K562 (cell line): ENCODE measurements around the gene LAMTOR1. TPM values are rescaled to one million over a fixed set of nuclear protein-coding genes. Genes with fewer than 3 reads are reported as not detected.

ENCODE experiments used
- ATAC-seq: fragments of 200-7000 bp; cut with Tn5 transposase; 3 replicates; pipeline ENCODE4 v1.9.1; 2020; ENCODE audit warnings: moderate library complexity
- BruUV-seq: library from RNA; stranded (reverse); fragments of 400-500 nt; replicated peaks from 2 replicates; lab custom pipeline; 2021; lab: Mats Ljungman, UMichigan
- CTCF ChIA-PET: fragments of 300-600 bp; formaldehyde crosslinking; extraction: SDS; loops from one replicate; lab custom pipeline; 2021; ENCODE audit warnings: low intra/inter-chr PET ratio; lab: Yijun Ruan, JAX
- POLR2A ChIA-PET: fragments of 300-600, 350-650 bp; sonication (Branson Sonifier 250); formaldehyde crosslinking; extraction: SDS; loops from one replicate; lab custom pipeline; 2021; ENCODE audit warnings: antibody characterized with exemption, inconsistent platforms; lab: Yijun Ruan, JAX
- DNase-seq, 4 experiments: peaks; one replicate each; pipeline versions ENCODE4 v3.0.0 to v3.0.0-alpha.2; 2011 to 2018; ENCODE audit warnings: low spot score in 3 of 4, mixed read lengths in 3 of 4; ENCODE audit errors: extremely low read depth in 1 of 4
- FAIRE-seq: peaks from 2 replicates; lab custom pipeline; 2011; peaks lifted over from hg19 to GRCh38; lab: Jason Lieb, UNC
- H2AFZ ChIP-seq: 2 replicates; pipeline ENCODE4 v1.6.0; 2011; ENCODE audit warnings: low read depth, low read length, control low read depth, inconsistent platforms
- H3K27ac ChIP-seq: fragments of 200-600 bp; 3 replicates; pipeline ENCODE4 v1.8.0; 2011; ENCODE audit warnings: low read depth, mild to moderate bottlenecking, control low read depth, inconsistent platforms, low read length, moderate library complexity, mixed read lengths; ENCODE audit errors: extremely low read depth
- H3K27me3 ChIP-seq, 2 experiments: fragments of 300-600 bp in 1 of 2; 2 replicates in 1 of 2; 3 replicates in 1 of 2; pipeline versions ENCODE4 v1.6.0 to v1.8.0; 2011; ENCODE audit warnings: inconsistent platforms in 2 of 2, low read length in 2 of 2, mild to moderate bottlenecking in 1 of 2, mixed read lengths in 1 of 2, moderate library complexity in 1 of 2; ENCODE audit not compliant: control insufficient read depth in 2 of 2, insufficient read depth in 2 of 2
- H3K36me3 ChIP-seq: fragments of 300-600 bp; 3 replicates; pipeline ENCODE4 v1.8.0; 2011; ENCODE audit warnings: mild to moderate bottlenecking, low read length, inconsistent platforms; ENCODE audit not compliant: control insufficient read depth, insufficient read depth
- H3K4me1 ChIP-seq, 2 experiments: fragments of 200-600 bp in 1 of 2; replicated peaks in 1 of 2; 2 replicates in 1 of 2; 3 replicates in 1 of 2; pipeline versions ENCODE4 v1.5.1 to v1.8.0; 2011; ENCODE audit warnings: inconsistent platforms in 2 of 2, low read length in 2 of 2, mild to moderate bottlenecking in 1 of 2, mixed read lengths in 1 of 2, moderate library complexity in 1 of 2; ENCODE audit not compliant: control insufficient read depth in 2 of 2, insufficient read depth in 2 of 2
- H3K4me2 ChIP-seq: 2 replicates; pipeline ENCODE4 v1.6.1; 2011; ENCODE audit warnings: low read length, control low read depth, inconsistent platforms, mixed read lengths; ENCODE audit not compliant: insufficient read depth
- H3K4me3 ChIP-seq: fragments of 200-600 bp; sonication (generic), shearing (Covaris generic); 2 replicates; pipeline ENCODE4 v1.5.1; 2016; ENCODE audit warnings: control low read depth, inconsistent platforms
- H3K79me2 ChIP-seq: fragments of 200-600 bp; 3 replicates; pipeline ENCODE4 v1.8.0; 2011; ENCODE audit warnings: low read length, inconsistent platforms; ENCODE audit not compliant: control insufficient read depth, insufficient read depth
- H3K9ac ChIP-seq, 2 experiments: 2 replicates each; pipeline versions ENCODE4 v1.6.0 to v1.6.1; 2011; ENCODE audit warnings: low read depth in 2 of 2, low read length in 2 of 2, control low read depth in 1 of 2, inconsistent platforms in 1 of 2, mild to moderate bottlenecking in 1 of 2, mixed read lengths in 1 of 2; ENCODE audit not compliant: insufficient read depth in 1 of 2
- H3K9me1 ChIP-seq: one replicate; pipeline ENCODE4 v1.6.0; 2011; ENCODE audit warnings: inconsistent platforms, mild to moderate bottlenecking, low read length, moderate library complexity; ENCODE audit not compliant: control insufficient read depth, insufficient read depth
- H3K9me3 ChIP-seq: replicated peaks from 2 replicates; pipeline ENCODE4 v1.5.1; 2011; ENCODE audit warnings: low read depth, low read length, inconsistent platforms; ENCODE audit not compliant: control insufficient read depth, insufficient read depth
- H4K20me1 ChIP-seq: replicated peaks from 2 replicates; pipeline ENCODE4 v1.6.1; 2011; ENCODE audit warnings: low read length, inconsistent platforms, mixed read lengths; ENCODE audit not compliant: control insufficient read depth, insufficient read depth
- ARNT ChIP-seq, 2 experiments: fragments of 450-650 bp; IDR thresholded peaks; 2 replicates each; pipeline ENCODE4 v1.6.1; 2016; ENCODE audit warnings: mild to moderate bottlenecking in 1 of 2
- FOXK2 ChIP-seq, 2 experiments: fragments of 450-650 bp; IDR thresholded peaks in 1 of 2; conservative IDR thresholded peaks in 1 of 2; 2 replicates each; pipeline ENCODE4 v1.6.1; 2016; ENCODE audit warnings: low read depth in 2 of 2, mild to moderate bottlenecking in 1 of 2
- KDM1A ChIP-seq, 2 experiments: fragments of 450-650 bp; IDR thresholded peaks; 2 replicates each; pipeline ENCODE4 v1.6.1; 2016; ENCODE audit warnings: mild to moderate bottlenecking in 2 of 2
- MEF2A ChIP-seq: IDR thresholded peaks from 2 replicates; pipeline ENCODE4 v1.6.1; 2011; ENCODE audit warnings: low read depth, mild to moderate bottlenecking, low read length, moderate library complexity; ENCODE audit not compliant: control insufficient read depth
- RBM15 ChIP-seq: fragments of 200-400 bp; formaldehyde crosslinking; IDR thresholded peaks from 2 replicates; pipeline ENCODE4 v1.6.1; 2018; ENCODE audit warnings: mild to moderate bottlenecking, low read length, moderate library complexity; ENCODE audit not compliant: insufficient read depth
- ZNF184 ChIP-seq: sonication (generic); formaldehyde crosslinking; IDR thresholded peaks from 2 replicates; pipeline ENCODE4 v1.5.0; 2020; ENCODE audit warnings: missing genetic modification reagents
- ZNF551 ChIP-seq: fragments of 250-450 bp; sonication (Bioruptor Pico); IDR thresholded peaks from 2 replicates; pipeline ENCODE4 v1.5.0; 2021; ENCODE audit warnings: mild to moderate bottlenecking, moderate library complexity
- WGBS: fragments of 100-300 bp; shearing (Covaris generic); methylation state at CpG from one replicate; pipeline ENCODE4 v1.1.6; 2016; ENCODE audit warnings: low coverage, mixed read lengths; ENCODE audit not compliant: insufficient coverage; ENCODE audit errors: missing lambda C conversion rate; 5-methylcytosine and 5-hydroxymethylcytosine counted together
- in situ Hi-C: fragments of 300-500 bp; cut with MboI; formaldehyde crosslinking; loops from 4 replicates; pipeline ENCODE4 v1.15.0; 2018; ENCODE audit warnings: inconsistent platforms, mixed read lengths
- intact Hi-C: fragments of 100-400 bp; cut with micrococcal nuclease; formaldehyde crosslinking; loops from 2 replicates; pipeline ENCODE4 v1.14.2; 2022
- polyA plus RNA-seq, 8 experiments: library from polyadenylated mRNA; depleted of rRNA in 4 of 8; stranded (reverse) in 5 of 8; unstranded in 3 of 8; fragments of >200 nt; fragmentation: Nextera tagmentation in 2 of 8; fragmentation: Illumina TruSeq in 1 of 8; extraction: Ambion mirVana in 2 of 8; extraction: Trizol in 1 of 8; gene quantifications; 2 replicates each; pipeline versions ENCODE4 v1.2.1 to v1.2.3, GENCODE V29; 2011 to 2014; ENCODE audit warnings: inconsistent platforms in 1 of 8, missing spikeins in 1 of 8
- total RNA-seq, 7 experiments: library from RNA; depleted of rRNA in 6 of 7; stranded (reverse); fragments of >200 nt in 6 of 7; fragmentation: Illumina TruSeq in 2 of 7; extraction: Trizol in 2 of 7; gene quantifications; 2 replicates each; pipeline versions ENCODE4 v1.2.1 to v1.2.3, GENCODE V29; 2011 to 2021; ENCODE audit warnings: low replicate concordance in 1 of 7
- TF ChIP-seq, protein P1 (sequence below), 2 experiments: IDR thresholded peaks; 2 replicates each; pipeline ENCODE4 v1.6.1; 2012; ENCODE audit warnings: improper control_type of control experiment in 2 of 2, low read depth in 2 of 2, low read length in 2 of 2, borderline replicate concordance in 1 of 2
- TF ChIP-seq, protein P2 (sequence below): sonication (generic); formaldehyde crosslinking; IDR thresholded peaks from 2 replicates; pipeline ENCODE4 v1.8.0; 2022; ENCODE audit warnings: mild to moderate bottlenecking, missing genetic modification reagents
- TF ChIP-seq, protein P3 (sequence below): fragments of 450-650 bp; formaldehyde crosslinking; IDR thresholded peaks from 2 replicates; pipeline ENCODE4 v1.4.0; 2022; ENCODE audit warnings: missing genetic modification characterization
- TF ChIP-seq, protein P4 (sequence below): sonication (generic); formaldehyde crosslinking; IDR thresholded peaks from 2 replicates; pipeline ENCODE4 v1.8.0; 2022; ENCODE audit warnings: missing genetic modification reagents, mild to moderate bottlenecking, borderline replicate concordance

Gene LAMTOR1
- total and polyA plus RNA-seq, 9 of the 15 experiments (the other 6 are each of a cell fraction or from before 2014, with no cell fraction given), result 62.6 to 104 (median 85.3) TPM

DNA sequence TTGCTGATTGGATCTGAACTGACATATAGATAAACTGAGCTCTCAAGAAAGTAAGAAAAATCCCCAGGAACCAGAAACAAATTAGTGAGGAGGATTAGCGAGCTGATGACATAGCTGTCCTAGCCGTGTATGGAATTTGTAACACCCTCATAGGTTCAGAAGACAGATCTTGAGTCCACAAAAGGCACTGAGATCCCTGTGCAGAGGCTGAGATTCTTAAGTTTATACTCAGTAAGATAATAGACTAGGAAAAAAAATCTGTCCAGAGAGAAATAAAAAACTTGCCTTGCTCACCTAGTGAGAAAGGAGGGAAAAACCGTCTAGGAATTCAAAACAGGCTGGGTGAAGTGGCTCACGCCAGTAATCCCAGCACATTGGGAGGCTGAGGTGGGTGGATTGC lies 27.3 kb downstream of the LAMTOR1 start:
- no peak for ATAC-seq
- H3K79me2 ChIP-seq, result peaks cover 88% of the 10 kb centered on the region
- BruUV-seq, result no TSS peak
- H3K4me2 ChIP-seq, result no peak overlapping the region
- peaks cover 24% of the 10 kb centered on the region; the same call in 2 of the 3 replicates for H3K36me3 ChIP-seq
- peaks cover 6% of the 10 kb centered on the region; the same call in 1 of the 2 replicates for H4K20me1 ChIP-seq
- no peak for FAIRE-seq
- ChIA-PET POLR2A (interaction anchor here (0.6 to 1.3 kb wide), 4 partner anchors 10 to 648 kb away, joined by 3 to 4 read pairs (median 3); no protein-coding TSS in a partner anchor), CTCF (interaction anchor here (0.6 kb wide), 1 partner anchor 18 kb away, joined by 3 read pairs; no protein-coding TSS in a partner anchor)
- in situ Hi-C loops, result no loop called here
- peaks cover 4% of the 10 kb centered on the region for H3K9me1 ChIP-seq
- no peak for DNase-seq
- no peak overlapping the region; the same call in 2 of the 3 replicates for H3K27ac ChIP-seq
- no peak overlapping the region for H3K9ac ChIP-seq
- intact Hi-C loops, result no loop called here
- WGBS, result 73% methylated on average over 4 of the region's 4 CpGs
- H3K4me3 ChIP-seq, result no peak overlapping the region
- H3K9me3 ChIP-seq, result no peaks in the 10 kb centered on the region
- H3K4me1 ChIP-seq, result peaks cover 4 to 15% of the 10 kb centered on the region in 2 experiments; a peak in 4 of 5 replicates
- no peak overlapping the region for H2AFZ ChIP-seq
- H3K27me3 ChIP-seq, result no peaks in the 10 kb centered on the region
- TF ChIP-seq, protein P1, sequence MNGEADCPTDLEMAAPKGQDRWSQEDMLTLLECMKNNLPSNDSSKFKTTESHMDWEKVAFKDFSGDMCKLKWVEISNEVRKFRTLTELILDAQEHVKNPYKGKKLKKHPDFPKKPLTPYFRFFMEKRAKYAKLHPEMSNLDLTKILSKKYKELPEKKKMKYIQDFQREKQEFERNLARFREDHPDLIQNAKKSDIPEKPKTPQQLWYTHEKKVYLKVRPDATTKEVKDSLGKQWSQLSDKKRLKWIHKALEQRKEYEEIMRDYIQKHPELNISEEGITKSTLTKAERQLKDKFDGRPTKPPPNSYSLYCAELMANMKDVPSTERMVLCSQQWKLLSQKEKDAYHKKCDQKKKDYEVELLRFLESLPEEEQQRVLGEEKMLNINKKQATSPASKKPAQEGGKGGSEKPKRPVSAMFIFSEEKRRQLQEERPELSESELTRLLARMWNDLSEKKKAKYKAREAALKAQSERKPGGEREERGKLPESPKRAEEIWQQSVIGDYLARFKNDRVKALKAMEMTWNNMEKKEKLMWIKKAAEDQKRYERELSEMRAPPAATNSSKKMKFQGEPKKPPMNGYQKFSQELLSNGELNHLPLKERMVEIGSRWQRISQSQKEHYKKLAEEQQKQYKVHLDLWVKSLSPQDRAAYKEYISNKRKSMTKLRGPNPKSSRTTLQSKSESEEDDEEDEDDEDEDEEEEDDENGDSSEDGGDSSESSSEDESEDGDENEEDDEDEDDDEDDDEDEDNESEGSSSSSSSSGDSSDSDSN (IDR thresholded peaks at IDR 0.05; ENCODE audit: borderline replicate concordance in 1 of 2, low read depth in 2 of 2, low read length in 2 of 2), result no peak
- TF ChIP-seq ZNF551 (no peak), ZNF184 (CRISPR knock-in tag) (no peak), RBM15 (no peak), KDM1A (IDR thresholded peaks at IDR 0.05) (no peak), MEF2A (no peak), FOXK2 (conservative IDR thresholded peaks at IDR 0.05 in 1 of 2, IDR thresholded peaks at IDR 0.05 in 1 of 2; ENCODE audit: low read depth in 2 of 2) (no peak), ARNT (IDR thresholded peaks at IDR 0.05) (no peak)
- TF ChIP-seq, protein P2, sequence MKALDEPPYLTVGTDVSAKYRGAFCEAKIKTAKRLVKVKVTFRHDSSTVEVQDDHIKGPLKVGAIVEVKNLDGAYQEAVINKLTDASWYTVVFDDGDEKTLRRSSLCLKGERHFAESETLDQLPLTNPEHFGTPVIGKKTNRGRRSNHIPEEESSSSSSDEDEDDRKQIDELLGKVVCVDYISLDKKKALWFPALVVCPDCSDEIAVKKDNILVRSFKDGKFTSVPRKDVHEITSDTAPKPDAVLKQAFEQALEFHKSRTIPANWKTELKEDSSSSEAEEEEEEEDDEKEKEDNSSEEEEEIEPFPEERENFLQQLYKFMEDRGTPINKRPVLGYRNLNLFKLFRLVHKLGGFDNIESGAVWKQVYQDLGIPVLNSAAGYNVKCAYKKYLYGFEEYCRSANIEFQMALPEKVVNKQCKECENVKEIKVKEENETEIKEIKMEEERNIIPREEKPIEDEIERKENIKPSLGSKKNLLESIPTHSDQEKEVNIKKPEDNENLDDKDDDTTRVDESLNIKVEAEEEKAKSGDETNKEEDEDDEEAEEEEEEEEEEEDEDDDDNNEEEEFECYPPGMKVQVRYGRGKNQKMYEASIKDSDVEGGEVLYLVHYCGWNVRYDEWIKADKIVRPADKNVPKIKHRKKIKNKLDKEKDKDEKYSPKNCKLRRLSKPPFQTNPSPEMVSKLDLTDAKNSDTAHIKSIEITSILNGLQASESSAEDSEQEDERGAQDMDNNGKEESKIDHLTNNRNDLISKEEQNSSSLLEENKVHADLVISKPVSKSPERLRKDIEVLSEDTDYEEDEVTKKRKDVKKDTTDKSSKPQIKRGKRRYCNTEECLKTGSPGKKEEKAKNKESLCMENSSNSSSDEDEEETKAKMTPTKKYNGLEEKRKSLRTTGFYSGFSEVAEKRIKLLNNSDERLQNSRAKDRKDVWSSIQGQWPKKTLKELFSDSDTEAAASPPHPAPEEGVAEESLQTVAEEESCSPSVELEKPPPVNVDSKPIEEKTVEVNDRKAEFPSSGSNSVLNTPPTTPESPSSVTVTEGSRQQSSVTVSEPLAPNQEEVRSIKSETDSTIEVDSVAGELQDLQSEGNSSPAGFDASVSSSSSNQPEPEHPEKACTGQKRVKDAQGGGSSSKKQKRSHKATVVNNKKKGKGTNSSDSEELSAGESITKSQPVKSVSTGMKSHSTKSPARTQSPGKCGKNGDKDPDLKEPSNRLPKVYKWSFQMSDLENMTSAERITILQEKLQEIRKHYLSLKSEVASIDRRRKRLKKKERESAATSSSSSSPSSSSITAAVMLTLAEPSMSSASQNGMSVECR, result no peak
- TF ChIP-seq, protein P3, sequence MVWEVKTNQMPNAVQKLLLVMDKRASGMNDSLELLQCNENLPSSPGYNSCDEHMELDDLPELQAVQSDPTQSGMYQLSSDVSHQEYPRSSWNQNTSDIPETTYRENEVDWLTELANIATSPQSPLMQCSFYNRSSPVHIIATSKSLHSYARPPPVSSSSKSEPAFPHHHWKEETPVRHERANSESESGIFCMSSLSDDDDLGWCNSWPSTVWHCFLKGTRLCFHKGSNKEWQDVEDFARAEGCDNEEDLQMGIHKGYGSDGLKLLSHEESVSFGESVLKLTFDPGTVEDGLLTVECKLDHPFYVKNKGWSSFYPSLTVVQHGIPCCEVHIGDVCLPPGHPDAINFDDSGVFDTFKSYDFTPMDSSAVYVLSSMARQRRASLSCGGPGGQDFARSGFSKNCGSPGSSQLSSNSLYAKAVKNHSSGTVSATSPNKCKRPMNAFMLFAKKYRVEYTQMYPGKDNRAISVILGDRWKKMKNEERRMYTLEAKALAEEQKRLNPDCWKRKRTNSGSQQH (CRISPR knock-in tag), result no peak
- TF ChIP-seq, protein P4, sequence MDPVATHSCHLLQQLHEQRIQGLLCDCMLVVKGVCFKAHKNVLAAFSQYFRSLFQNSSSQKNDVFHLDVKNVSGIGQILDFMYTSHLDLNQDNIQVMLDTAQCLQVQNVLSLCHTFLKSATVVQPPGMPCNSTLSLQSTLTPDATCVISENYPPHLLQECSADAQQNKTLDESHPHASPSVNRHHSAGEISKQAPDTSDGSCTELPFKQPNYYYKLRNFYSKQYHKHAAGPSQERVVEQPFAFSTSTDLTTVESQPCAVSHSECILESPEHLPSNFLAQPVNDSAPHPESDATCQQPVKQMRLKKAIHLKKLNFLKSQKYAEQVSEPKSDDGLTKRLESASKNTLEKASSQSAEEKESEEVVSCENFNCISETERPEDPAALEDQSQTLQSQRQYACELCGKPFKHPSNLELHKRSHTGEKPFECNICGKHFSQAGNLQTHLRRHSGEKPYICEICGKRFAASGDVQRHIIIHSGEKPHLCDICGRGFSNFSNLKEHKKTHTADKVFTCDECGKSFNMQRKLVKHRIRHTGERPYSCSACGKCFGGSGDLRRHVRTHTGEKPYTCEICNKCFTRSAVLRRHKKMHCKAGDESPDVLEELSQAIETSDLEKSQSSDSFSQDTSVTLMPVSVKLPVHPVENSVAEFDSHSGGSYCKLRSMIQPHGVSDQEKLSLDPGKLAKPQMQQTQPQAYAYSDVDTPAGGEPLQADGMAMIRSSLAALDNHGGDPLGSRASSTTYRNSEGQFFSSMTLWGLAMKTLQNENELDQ (CRISPR knock-in tag), result no peak
